Activated T-cell treated with anti-CD3 and anti-CD28 coated beads, Interleukin-2, amount 50 U/mL, for 24 hours (primary cell): Measurements from ENCODE around the gene R3HDM4.

Source experiments
- DNase-seq: peaks from one replicate; pipeline ENCODE4 v3.0.0-alpha.2; 2020
- H3K27ac Mint-ChIP-seq: 2 replicates; pipeline ENCODE4 v1.8.0; 2020; ENCODE audit warnings: mild to moderate bottlenecking, mixed read lengths
- H3K27me3 Mint-ChIP-seq: 2 replicates; pipeline ENCODE4 v1.8.0; 2020; ENCODE audit warnings: mixed read lengths
- H3K36me3 Mint-ChIP-seq: 2 replicates; pipeline ENCODE4 v1.8.0; 2020; ENCODE audit warnings: low read depth, mixed read lengths
- H3K4me1 Mint-ChIP-seq: 2 replicates; pipeline ENCODE4 v1.8.0; 2020; ENCODE audit warnings: low read depth, mixed read lengths
- H3K4me3 Mint-ChIP-seq: 2 replicates; pipeline ENCODE4 v1.8.0; 2020; ENCODE audit warnings: mild to moderate bottlenecking, moderate library complexity, mixed read lengths
- H3K9me3 Mint-ChIP-seq: 2 replicates; pipeline ENCODE4 v1.8.0; 2020; ENCODE audit warnings: mixed read lengths

R3HDM4 gene

DNA sequence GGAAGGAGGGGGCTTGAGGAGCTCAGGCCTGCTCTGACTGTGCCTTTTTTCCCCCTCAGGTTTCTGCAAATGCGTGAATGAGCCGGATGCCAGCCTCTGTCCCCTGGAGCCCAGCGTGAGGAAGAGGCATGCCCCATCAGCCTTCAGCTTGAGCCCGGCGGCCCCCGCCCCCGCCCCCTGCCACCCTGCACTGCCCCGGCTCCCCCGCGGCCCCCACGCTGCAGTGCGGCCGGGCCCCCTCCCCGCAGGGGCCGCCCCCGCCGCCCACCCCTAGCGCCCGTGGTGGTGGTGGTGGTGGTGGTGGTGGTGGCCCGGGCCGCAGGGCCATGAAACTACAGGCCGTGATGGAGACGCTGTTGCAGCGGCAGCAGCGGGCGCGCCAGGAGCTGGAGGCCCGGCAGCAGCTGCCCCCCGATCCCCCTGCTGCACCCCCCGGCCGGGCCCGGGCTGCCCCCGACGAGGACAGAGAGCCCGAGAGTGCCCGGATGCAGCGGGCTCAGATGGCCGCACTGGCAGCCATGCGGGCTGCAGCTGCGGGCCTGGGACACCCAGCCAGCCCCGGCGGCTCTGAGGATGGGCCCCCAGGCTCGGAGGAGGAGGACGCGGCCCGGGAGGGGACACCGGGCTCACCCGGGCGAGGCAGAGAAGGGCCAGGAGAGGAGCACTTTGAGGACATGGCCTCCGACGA, 16.3 kb upstream of the R3HDM4 start:
- H3K9me3 Mint-ChIP-seq, result no peaks in the 10 kb centered on the region
- H3K27me3 Mint-ChIP-seq, result no peaks in the 10 kb centered on the region
- no peak for DNase-seq
- peaks cover 5% of the 10 kb centered on the region for H3K36me3 Mint-ChIP-seq
- no peak overlapping the region for H3K27ac Mint-ChIP-seq
- H3K4me3 Mint-ChIP-seq, result no peak overlapping the region
- peaks cover 14% of the 10 kb centered on the region for H3K4me1 Mint-ChIP-seq

DNA sequence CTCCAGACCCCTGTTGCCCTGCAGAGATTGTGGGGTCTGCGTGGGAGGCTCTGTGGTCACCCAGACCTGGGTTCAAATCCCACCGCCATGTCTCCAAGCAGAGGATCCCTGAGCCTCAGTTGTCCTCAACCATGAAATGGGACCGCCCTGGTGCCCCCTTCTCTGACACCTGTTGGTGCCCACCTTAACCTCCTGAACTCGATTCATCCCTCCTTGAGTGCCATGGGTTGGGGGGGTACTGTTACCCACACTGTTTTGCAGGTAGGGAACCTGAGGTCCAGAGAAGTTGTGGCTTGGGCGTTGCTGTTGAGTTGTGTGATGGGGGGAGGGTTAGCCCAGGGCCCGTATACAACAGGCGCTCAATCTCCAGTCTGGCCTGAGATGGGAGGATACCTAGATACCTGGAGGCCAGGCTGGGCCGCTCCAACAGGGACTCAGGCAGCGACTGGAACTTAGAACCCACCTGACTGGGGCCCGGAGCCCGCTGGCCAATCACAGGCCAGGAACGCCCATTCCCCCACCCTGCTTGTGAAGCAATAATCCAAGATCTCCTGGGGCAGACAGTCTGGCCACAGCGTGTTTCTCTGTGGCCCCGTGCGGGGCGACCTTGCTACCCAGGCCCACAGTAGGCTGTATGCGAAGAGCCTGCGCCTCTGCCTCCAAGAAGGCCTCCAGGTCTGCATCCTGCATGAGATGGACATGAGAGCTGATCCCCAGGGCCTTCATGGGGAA, 15.6 kb upstream of the R3HDM4 start:
- H3K9me3 Mint-ChIP-seq, result no peaks in the 10 kb centered on the region
- no peak overlapping the region for H3K4me3 Mint-ChIP-seq

DNA sequence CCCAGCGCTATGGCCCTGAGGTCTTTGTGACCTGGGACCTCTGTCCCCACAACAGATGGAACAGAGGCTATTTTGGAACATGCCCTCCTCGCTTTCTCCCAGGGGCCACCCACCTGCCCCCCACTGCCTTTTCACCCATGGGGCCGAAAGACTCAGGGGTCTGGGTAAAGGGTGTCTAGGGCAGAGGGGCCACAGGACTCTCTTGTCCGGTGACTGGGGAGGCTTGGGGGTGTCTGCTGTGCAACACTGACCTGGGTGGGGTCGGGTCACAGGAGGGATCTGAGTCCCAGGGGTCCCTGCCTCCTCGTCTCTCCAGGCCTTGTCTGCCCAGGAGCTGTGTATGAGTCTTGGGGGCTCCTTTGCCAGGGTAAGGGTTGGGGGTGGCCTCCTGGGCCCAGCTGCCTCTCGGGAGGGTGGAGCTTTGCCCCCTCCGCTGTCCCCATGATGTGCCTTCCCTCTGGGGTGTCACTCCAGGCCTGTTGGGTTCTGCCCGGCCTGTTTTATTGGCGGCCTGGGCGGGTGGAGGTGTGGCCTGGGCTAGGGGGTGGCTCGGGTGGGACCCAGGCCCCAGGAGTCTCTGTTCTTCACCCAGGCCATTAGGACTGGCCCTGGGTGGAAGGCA, 14.9 kb upstream of the R3HDM4 start:
- Mint-ChIP-seq H3K27me3 (no peaks in the 10 kb centered on the region), H3K9me3 (no peaks in the 10 kb centered on the region), H3K4me1 (peaks cover 14% of the 10 kb centered on the region), H3K4me3 (peak overlapping the region; percentile 12), H3K36me3 (peaks cover 5% of the 10 kb centered on the region), H3K27ac (no peak overlapping the region)
- no peak for DNase-seq

More for the DNA sequence above, 15.6 kb upstream of the R3HDM4 start:
- peaks cover 5% of the 10 kb centered on the region for H3K36me3 Mint-ChIP-seq
- peaks cover 16% of the 10 kb centered on the region for H3K4me1 Mint-ChIP-seq
- DNase-seq, result no peak
- no peak overlapping the region for H3K27ac Mint-ChIP-seq
- no peaks in the 10 kb centered on the region for H3K27me3 Mint-ChIP-seq

GRCh38 chr19:927351-927779, 14.3 kb upstream of the R3HDM4 start:
- peaks cover 10% of the 10 kb centered on the region for H3K4me1 Mint-ChIP-seq
- peaks cover 5% of the 10 kb centered on the region for H3K36me3 Mint-ChIP-seq
- H3K27me3 Mint-ChIP-seq, result no peaks in the 10 kb centered on the region
- no peak overlapping the region for H3K27ac Mint-ChIP-seq
- H3K4me3 Mint-ChIP-seq, result peak overlapping the region; percentile 20
- DNase-seq, result no peak
- H3K9me3 Mint-ChIP-seq, result no peaks in the 10 kb centered on the region

DNA sequence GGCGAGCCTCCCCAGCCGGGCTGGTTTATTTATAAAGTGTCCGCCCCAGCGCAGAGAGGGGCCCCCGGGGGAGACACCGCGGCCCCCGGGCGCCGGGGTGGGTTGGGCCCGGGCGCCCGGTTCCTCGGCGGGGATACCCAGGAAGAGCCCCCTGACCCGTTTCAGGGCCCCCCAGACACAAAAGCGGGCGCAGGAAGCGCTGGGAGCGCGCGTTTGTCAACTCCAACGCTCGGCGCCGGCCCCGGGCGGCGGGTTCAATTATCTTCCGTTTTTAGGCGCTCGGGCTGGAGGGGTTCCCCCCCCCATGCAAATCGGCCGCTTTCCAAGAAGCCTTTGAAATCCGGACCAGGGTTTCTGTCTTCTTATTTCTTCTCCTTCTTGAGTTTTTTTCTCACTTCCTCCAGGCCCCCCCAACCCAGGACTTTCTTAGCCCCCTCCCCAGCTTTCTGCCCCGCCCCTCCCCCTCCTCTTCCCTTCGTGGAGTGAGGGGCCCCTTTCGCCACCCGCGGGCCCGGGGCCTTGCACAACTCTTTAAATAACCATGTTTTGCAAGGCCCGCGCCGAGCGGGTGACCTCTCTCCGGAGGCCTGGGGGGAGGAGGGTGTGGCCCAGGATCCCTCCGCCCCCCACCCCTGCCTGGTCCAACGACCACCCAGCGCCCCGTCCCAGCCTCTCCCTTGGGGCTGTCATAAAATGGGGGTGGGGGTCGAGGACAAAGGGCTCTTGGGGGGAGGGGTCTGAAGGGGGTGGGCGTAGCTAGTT, 13.8 kb upstream of the R3HDM4 start:
- Mint-ChIP-seq H3K27ac (peak overlapping the region; percentile 40), H3K27me3 (no peaks in the 10 kb centered on the region)

DNA sequence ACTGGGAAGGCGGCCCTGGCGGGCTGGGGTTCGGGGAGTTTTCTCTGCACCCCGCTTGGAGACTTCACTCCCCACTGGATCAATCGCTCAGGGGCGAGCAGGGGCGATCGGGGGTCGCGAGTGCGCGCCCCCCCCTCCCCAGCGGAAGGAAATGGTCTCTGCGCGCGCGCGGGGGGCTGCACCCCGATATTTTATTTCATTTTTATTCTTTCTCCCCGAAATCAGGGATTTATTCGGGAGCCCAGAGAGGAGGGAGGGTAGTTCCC, 13.2 kb upstream of the R3HDM4 start:
- H3K9me3 Mint-ChIP-seq, result no peaks in the 10 kb centered on the region
- H3K4me1 Mint-ChIP-seq, result peaks cover 13% of the 10 kb centered on the region
- no peaks in the 10 kb centered on the region for H3K27me3 Mint-ChIP-seq
- peak overlapping the region; percentile 76 for H3K4me3 Mint-ChIP-seq
- DNase-seq, result no peak
- H3K27ac Mint-ChIP-seq, result no peak overlapping the region
- peaks cover 5% of the 10 kb centered on the region for H3K36me3 Mint-ChIP-seq

More for the DNA sequence above, 13.8 kb upstream of the R3HDM4 start:
- Mint-ChIP-seq H3K9me3 (no peaks in the 10 kb centered on the region), H3K36me3 (peaks cover 5% of the 10 kb centered on the region), H3K4me3 (peak overlapping the region; percentile 76), H3K4me1 (peaks cover 9% of the 10 kb centered on the region)
- DNase-seq, result peak; percentile 59

DNA sequence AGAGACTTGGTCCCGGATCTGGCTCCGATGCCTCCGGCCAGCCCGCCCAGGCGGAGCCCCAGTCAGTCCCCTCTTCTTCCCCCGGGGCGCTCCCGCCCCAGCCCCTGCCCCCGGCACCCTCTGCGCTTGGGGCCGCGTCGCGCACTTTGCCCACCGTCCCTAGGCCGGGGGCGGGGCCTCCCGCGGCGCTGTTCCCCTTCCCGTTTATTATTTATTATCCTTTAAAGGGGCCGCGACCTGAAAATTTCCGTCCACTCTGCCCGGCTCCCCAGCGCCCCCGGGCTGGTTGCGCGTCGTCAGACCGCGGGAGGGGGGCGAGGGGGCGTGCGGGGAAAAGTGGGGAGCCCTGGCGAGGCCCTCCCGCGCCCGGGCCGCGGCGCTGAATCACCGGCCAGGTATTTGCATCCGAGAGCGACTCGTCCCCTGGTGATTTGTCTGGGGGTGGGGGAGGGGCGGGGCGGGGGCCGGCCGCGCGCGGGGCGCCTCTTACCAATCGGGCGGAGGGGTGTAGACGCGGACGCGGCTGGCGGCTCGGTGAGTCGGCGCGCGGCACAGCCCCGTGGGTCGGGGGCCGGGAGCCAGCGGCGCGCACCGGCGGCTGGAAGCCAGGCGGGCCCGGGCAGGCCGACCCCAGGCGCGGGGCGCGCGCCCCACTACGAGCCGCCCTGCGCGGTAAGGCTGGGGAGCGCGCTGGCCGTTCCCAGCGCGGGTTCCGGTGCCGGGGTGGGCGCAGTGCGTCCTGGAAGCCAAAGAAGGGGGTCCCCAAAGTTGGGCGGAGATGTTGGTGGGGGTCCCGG, 12.7 kb upstream of the R3HDM4 start, which contains the start of gene ARID3A:
Gene ARID3A, plus strand, starts transcription at position 510 of the 797 bp plus-strand sequence. CDS start 3,494 bp downstream, outside the sequence.
- Mint-ChIP-seq H3K4me3 (peak within 1 kb of the TSS; percentile 77), H3K27me3 (no peaks in the 10 kb centered on the region), H3K27ac (peak within 1 kb of the TSS; percentile 85), H3K36me3 (peaks cover 2% of the 10 kb centered on the region), H3K4me1 (peaks cover 18% of the 10 kb centered on the region), H3K9me3 (no peaks in the 10 kb centered on the region)
- peak; percentile 90 for DNase-seq

GRCh38 chr19:925087-925525, 12.1 kb upstream of the R3HDM4 start:
- no peak for DNase-seq
- Mint-ChIP-seq H3K27me3 (no peaks in the 10 kb centered on the region), H3K4me1 (peaks cover 20% of the 10 kb centered on the region), H3K9me3 (no peaks in the 10 kb centered on the region), H3K36me3 (peaks cover 2% of the 10 kb centered on the region), H3K4me3 (peak overlapping the region; percentile 77), H3K27ac (peak overlapping the region; percentile 85)

DNA sequence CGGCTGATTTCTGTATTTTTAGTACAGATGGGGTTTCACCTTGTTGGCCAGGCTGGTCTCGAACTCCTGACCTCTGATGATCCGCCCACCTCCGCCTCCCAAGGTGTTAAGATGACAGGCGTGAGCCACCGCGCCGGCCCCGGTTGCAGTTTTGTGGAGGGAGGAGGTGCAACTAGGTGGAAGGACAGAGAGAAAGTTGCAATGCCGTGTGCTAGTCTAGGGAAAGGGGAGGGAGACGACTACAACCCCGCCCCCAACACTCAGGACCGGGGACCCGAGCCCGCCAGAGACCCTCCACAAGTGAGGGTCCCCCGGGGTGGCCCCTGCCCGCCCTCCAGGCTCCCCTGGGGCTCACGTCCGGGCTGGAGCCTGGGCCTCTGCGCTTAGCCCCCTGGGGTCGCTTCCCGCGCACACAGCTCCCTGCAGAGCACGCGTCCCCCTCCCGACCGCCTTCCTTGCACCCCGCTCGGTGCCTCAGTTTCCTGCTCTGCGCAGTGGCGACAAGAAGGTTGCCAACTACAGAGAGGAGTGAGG, 11.6 kb upstream of the R3HDM4 start:
- peaks cover 20% of the 10 kb centered on the region for H3K4me1 Mint-ChIP-seq
- no peaks in the 10 kb centered on the region for H3K9me3 Mint-ChIP-seq
- H3K36me3 Mint-ChIP-seq, result no peaks in the 10 kb centered on the region
- peak overlapping the region; percentile 77 for H3K4me3 Mint-ChIP-seq
- peak; percentile 59 for DNase-seq
- no peak overlapping the region for H3K27ac Mint-ChIP-seq
- H3K27me3 Mint-ChIP-seq, result no peaks in the 10 kb centered on the region

- Mint-ChIP-seq H3K36me3 (no peaks in the 10 kb centered on the region), H3K27me3 (peaks cover 2% of the 10 kb centered on the region), H3K4me3 (peak overlapping the region; percentile 69), H3K4me1 (peaks cover 22% of the 10 kb centered on the region), H3K27ac (peak overlapping the region; percentile 87), H3K9me3 (no peaks in the 10 kb centered on the region)
- DNase-seq, result peak; percentile 81
These were observed 7.2 kb upstream of the R3HDM4 start for GRCh38 chr19:920051-920864.

DNA sequence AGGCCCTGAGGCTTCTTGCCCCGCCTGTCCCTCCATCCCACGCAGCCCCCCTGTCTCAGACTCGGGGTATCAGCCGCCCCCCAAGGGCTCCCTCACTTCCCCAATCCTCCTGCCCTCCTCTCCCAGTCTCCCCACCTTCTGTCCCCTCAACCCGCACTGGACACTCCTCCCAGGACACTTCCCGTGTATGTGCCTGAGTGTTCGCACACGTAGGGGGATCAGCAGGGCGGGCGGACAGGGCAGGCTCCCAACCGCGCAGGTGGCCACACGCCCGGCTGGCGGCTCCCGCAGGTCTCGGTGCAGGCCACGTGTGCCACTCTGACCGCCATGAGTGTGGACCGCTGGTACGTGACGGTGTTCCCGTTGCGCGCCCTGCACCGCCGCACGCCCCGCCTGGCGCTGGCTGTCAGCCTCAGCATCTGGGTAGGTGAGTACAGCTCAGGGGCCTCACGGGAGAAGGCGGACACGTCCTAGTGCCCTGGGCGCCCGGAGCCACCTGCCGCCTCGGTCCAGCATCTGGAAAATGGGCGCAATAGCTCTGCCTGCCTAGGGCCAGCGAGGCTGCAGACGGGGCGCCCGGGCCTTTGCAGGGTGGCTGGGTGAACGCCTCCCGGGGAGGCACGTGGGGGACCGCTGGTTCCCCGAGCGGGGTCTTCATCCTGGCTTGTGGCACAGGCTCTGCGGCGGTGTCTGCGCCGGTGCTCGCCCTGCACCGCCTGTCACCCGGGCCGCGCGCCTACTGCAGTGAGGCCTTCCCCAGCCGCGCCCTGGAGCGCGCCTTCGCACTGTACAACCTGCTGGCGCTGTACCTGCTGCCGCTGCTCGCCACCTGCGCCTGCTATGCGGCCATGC, 6.4 kb upstream of the R3HDM4 start:
- no peaks in the 10 kb centered on the region for H3K36me3 Mint-ChIP-seq
- H3K27me3 Mint-ChIP-seq, result peaks cover 2% of the 10 kb centered on the region
- peak; percentile 72 for DNase-seq
- H3K27ac Mint-ChIP-seq, result no peak overlapping the region
- H3K4me3 Mint-ChIP-seq, result peak overlapping the region; percentile 60
- H3K4me1 Mint-ChIP-seq, result peaks cover 23% of the 10 kb centered on the region
- H3K9me3 Mint-ChIP-seq, result no peaks in the 10 kb centered on the region

GRCh38 chr19:918481-919198, 5.6 kb upstream of the R3HDM4 start:
- Mint-ChIP-seq H3K4me3 (peak overlapping the region; percentile 60), H3K27ac (no peak overlapping the region), H3K36me3 (no peaks in the 10 kb centered on the region), H3K9me3 (no peaks in the 10 kb centered on the region), H3K4me1 (peaks cover 20% of the 10 kb centered on the region), H3K27me3 (peaks cover 2% of the 10 kb centered on the region)
- DNase-seq, result peak; percentile 60
